Measurements from ENCODE around the gene SLC1A7.

Gene SLC1A7

DNA sequence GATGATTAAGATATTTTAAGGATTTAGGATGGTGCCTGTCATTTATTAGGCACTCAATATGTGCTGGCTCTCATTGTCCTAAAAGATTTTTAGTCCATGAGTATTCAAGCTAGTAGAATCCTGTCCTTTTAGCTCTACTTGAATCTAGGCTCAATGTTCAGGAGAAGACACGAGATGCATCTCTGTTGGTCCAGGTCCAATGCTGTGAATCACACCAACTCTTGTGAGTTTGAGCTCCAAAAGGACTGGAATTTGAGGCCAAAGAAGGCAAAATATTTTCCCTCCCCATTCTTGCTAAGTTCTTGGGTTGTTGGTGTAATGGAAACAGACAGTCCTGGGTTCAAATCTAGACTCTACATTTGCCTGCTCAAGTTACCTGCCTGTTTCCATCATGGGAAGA, 81.9 kb downstream of the SLC1A7 start:
- H3K79me2 ChIP-seq (ENCODE audit: insufficient read depth, low read length), result no peaks in the 10 kb centered on the region
- no peaks in the 10 kb centered on the region for H3K27me3 ChIP-seq (ENCODE audit: low read length)
- H3F3A ChIP-seq (ENCODE audit: insufficient read depth), result no peaks in the 10 kb centered on the region

DNA sequence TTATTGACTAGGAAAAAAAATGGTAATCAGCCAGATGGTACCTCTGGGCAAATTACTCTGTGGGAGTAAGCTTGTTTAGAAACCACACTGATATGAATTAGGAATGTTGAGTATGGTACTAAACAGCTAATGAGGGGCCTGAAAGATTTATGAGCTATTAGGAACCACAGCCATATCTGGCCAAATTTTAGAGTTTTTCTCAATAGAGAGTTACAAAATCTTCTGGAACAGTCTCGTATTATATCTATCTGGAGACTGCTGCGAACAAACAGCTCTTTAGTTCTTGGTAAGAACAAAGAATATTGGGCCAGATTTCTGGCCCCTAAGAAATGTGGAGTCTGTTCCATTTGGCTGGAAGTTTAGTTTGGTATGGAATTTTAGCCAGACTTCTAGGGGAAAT, 85.3 kb downstream of the SLC1A7 start:
- no peak overlapping the region for H3K4me2 ChIP-seq (ENCODE audit: low read depth, low read length, poor library complexity, severe bottlenecking)

More for the DNA sequence above, 81.9 kb downstream of the SLC1A7 start:
- Histone ChIP-seq H3K4me3 (ENCODE audit: insufficient read depth, low read length, poor library complexity, severe bottlenecking) (no peak overlapping the region), H3K9me3 (ENCODE audit: insufficient read depth, low read length) (no peaks in the 10 kb centered on the region), H2AFZ (ENCODE audit: low read depth, low read length, severe bottlenecking) (no peak overlapping the region), H4K20me1 (ENCODE audit: low read depth, low read length) (no peaks in the 10 kb centered on the region), H3K4me2 (ENCODE audit: low read depth, low read length, poor library complexity, severe bottlenecking) (no peak overlapping the region), H3K9me2 (replicated peaks; ENCODE audit: insufficient read depth, low read length) (no peaks in the 10 kb centered on the region), H3K27ac (ENCODE audit: low read depth, low read length) (no peak overlapping the region), H3K9ac (ENCODE audit: low read length) (no peak overlapping the region), H3K36me3 (ENCODE audit: low read length) (no peaks in the 10 kb centered on the region)
- TF ChIP-seq EZH2phosphoT487 (conservative IDR thresholded peaks at IDR 0.05; ENCODE audit: low read length), result no peak
- TF ChIP-seq, protein P1, sequence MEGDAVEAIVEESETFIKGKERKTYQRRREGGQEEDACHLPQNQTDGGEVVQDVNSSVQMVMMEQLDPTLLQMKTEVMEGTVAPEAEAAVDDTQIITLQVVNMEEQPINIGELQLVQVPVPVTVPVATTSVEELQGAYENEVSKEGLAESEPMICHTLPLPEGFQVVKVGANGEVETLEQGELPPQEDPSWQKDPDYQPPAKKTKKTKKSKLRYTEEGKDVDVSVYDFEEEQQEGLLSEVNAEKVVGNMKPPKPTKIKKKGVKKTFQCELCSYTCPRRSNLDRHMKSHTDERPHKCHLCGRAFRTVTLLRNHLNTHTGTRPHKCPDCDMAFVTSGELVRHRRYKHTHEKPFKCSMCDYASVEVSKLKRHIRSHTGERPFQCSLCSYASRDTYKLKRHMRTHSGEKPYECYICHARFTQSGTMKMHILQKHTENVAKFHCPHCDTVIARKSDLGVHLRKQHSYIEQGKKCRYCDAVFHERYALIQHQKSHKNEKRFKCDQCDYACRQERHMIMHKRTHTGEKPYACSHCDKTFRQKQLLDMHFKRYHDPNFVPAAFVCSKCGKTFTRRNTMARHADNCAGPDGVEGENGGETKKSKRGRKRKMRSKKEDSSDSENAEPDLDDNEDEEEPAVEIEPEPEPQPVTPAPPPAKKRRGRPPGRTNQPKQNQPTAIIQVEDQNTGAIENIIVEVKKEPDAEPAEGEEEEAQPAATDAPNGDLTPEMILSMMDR (IDR thresholded peaks at IDR 0.05; ENCODE audit: insufficient read depth, low read length, poor library complexity, severe bottlenecking), result no peak

DNA sequence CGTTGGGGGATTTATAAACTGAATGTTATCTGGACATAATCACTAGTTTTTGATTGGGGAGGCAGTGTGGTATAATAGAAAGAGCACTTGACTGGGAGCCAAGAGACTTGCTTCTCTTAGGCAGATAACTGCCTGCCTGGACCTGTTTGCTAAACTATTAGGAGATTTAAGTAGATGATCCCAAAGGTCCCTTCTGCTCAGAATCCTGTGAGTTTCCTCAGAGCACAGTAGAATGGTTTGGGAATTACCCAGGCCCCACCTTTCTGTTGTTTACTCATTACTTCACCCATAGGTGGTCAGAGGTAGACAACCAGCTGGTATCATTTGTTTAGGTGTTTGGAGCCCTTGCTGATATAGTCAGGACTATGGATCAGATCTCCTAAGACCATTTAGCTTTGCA, 90.8 kb downstream of the SLC1A7 start:
- no peak overlapping the region for H3K4me3 ChIP-seq (ENCODE audit: insufficient read depth, low read length, poor library complexity, severe bottlenecking)
- peaks cover 5% of the 10 kb centered on the region; the same call in 1 of the 2 replicates for H3K36me3 ChIP-seq (ENCODE audit: low read length)
- H3K27me3 ChIP-seq (ENCODE audit: low read length), result no peaks in the 10 kb centered on the region
- H3K9me2 ChIP-seq (replicated peaks; ENCODE audit: insufficient read depth, low read length), result no peaks in the 10 kb centered on the region
- H3K27ac ChIP-seq (ENCODE audit: low read depth, low read length), result no peak overlapping the region
- no peak overlapping the region for H3K4me2 ChIP-seq (ENCODE audit: low read depth, low read length, poor library complexity, severe bottlenecking)
- TF ChIP-seq EZH2phosphoT487 (conservative IDR thresholded peaks at IDR 0.05; ENCODE audit: low read length), result no peak
- TF ChIP-seq, protein P1 (IDR thresholded peaks at IDR 0.05; ENCODE audit: insufficient read depth, low read length, poor library complexity, severe bottlenecking), result no peak
- H3K9me3 ChIP-seq (ENCODE audit: insufficient read depth, low read length), result no peaks in the 10 kb centered on the region
- H4K20me1 ChIP-seq (ENCODE audit: low read depth, low read length), result no peaks in the 10 kb centered on the region
- no peaks in the 10 kb centered on the region for H3K79me2 ChIP-seq (ENCODE audit: insufficient read depth, low read length)
- H3F3A ChIP-seq (ENCODE audit: insufficient read depth), result no peaks in the 10 kb centered on the region
- H2AFZ ChIP-seq (ENCODE audit: low read depth, low read length, severe bottlenecking), result no peak overlapping the region
- no peak overlapping the region for H3K9ac ChIP-seq (ENCODE audit: low read length)

More for the DNA sequence above, 85.3 kb downstream of the SLC1A7 start:
- no peak overlapping the region for H3K4me3 ChIP-seq (ENCODE audit: insufficient read depth, low read length, poor library complexity, severe bottlenecking)
- H2AFZ ChIP-seq (ENCODE audit: low read depth, low read length, severe bottlenecking), result no peak overlapping the region
- H3K9me3 ChIP-seq (ENCODE audit: insufficient read depth, low read length), result no peaks in the 10 kb centered on the region
- TF ChIP-seq EZH2phosphoT487 (conservative IDR thresholded peaks at IDR 0.05; ENCODE audit: low read length), result no peak
- TF ChIP-seq, protein P1 (IDR thresholded peaks at IDR 0.05; ENCODE audit: insufficient read depth, low read length, poor library complexity, severe bottlenecking), result no peak
- H3K9ac ChIP-seq (ENCODE audit: low read length), result no peak overlapping the region
- no peaks in the 10 kb centered on the region for H3K79me2 ChIP-seq (ENCODE audit: insufficient read depth, low read length)
- H3K9me2 ChIP-seq (replicated peaks; ENCODE audit: insufficient read depth, low read length), result no peaks in the 10 kb centered on the region
- H4K20me1 ChIP-seq (ENCODE audit: low read depth, low read length), result no peaks in the 10 kb centered on the region
- no peak overlapping the region for H3K27ac ChIP-seq (ENCODE audit: low read depth, low read length)
- H3K27me3 ChIP-seq (ENCODE audit: low read length), result no peaks in the 10 kb centered on the region
- no peaks in the 10 kb centered on the region for H3F3A ChIP-seq (ENCODE audit: insufficient read depth)
- H3K36me3 ChIP-seq (ENCODE audit: low read length), result no peaks in the 10 kb centered on the region
